GM13976 (cell line): ENCODE measurements around the gene ATP9A.
A peak's percentile ranks its signal among the peaks of the same experiment; 100 is the strongest.

ENCODE experiments used
- DNase-seq: peaks from one replicate; pipeline ENCODE4 v3.0.0; 2012; ENCODE audit warnings: low spot score
- CTCF ChIP-seq: IDR thresholded peaks from 2 replicates; pipeline ENCODE4 v1.5.1; 2012; ENCODE audit warnings: borderline replicate concordance, mild to moderate bottlenecking; ENCODE audit not compliant: insufficient read depth; ENCODE audit errors: extremely low read depth, missing control alignments, control extremely low read depth
- in situ Hi-C: fragments of 300-500 bp; cut with MboI; formaldehyde crosslinking; loops from one replicate; pipeline ENCODE4 v1.12.0; 2022; ENCODE audit warnings: low sequenced_read_pairs, mixed read lengths, inconsistent platforms; ENCODE audit not compliant: unreplicated experiment

ATP9A gene

DNA sequence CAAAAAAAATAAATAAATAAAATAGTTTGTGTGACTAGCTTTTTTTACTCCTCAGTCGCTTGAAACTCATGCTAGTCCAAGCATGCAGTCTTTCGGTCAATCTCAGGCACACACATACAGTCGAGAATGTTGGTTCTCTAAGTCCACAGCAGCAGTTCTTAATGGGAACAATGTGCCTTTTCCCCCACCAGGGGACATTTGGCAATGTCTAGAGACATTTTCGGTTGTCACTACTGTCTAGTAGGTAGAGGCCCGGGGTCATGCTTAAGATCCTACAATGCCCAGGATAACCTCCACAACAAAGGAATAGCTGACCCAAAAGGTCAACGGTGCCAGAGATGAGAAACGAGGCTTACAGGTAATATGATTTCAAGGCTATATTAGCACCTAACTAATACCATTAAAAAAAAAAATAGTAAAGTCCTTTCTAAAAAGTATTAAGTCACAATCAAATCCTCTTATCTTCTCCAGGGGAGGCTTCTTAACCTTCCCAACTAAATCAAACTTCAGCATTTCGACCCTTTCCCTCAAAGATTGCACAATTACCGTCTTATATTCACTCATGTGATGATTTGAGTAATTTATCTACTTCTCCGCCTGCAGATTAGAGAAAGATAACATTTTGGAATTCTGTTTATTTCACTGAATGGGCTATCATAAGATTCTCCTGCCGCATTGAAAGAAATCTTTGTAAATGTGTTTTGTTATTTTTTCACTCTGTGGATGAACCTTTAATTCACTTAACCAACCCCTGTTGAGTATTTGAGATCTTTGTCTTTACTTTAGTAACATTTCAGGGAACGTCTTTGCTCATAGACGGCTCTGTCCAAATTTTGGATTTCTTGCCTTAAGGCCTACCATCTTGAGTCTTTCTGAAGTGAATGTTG is 42.2 kb upstream of the ATP9A start:
- DNase-seq: no peak
- in situ Hi-C loops: no loop called here
- TF ChIP-seq CTCF: no peak

GRCh38 chr20:51807720-51808250 is 39.6 kb upstream of the ATP9A start:
- TF ChIP-seq CTCF: no peak
- no peak for DNase-seq
- in situ Hi-C loops: no loop called here

DNA sequence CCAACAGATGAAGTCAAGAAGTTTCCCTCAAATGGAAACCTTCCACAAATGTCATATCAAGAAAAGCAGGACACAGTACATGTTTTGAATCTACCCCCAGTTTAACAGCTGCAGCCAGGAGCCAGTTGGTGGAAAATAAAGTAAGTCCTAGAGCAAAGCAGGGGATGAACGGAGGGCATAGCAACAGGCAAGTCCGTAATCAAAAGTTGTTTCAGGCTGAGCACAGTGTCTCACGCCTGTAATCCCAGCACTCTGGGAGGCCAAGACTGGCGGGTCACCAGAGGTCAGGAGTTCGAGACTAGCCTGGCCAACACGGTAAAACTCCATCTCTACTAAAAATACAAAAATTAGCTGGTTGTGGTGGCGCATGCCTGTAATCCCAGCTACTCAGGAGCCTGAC is 36.6 kb upstream of the ATP9A start:
- TF ChIP-seq CTCF: no peak
- in situ Hi-C loops: no loop called here
- no peak for DNase-seq

DNA sequence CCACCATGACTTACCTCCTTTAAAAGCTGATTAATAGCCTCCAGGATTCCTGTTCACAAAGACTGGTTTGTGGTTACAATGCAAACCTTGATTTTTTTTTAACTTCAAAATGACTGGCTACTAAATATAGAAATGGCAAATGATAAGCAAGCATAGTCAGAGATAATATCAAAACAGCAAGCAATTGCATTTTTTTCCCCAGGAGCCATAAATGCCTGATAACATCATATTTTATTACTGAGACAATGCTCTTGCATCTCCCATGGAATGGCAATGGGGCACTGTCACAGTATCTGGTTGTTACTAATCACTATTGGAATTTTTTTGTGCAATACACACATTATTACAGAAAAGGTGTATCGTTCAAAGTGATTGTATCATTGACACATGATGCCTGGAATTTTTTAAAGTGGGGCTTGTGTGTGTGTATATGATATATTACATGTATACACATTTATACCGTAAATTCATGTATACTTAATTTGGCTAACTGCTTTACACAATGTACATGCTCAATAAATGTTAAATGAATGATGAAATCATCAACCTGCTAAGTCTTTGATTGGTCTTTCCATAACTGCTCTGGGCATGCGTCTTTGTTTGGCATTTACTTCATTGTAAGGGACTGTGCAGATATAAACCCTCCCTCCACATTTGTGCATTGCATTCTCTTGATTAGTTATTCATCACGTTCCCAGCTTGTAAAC is 35.1 kb upstream of the ATP9A start:
- in situ Hi-C loops: no loop called here
- DNase-seq: no peak
- no peak for TF ChIP-seq CTCF

- TF ChIP-seq CTCF: no peak
- no peak for DNase-seq
- in situ Hi-C loops: no loop called here
Measured at GRCh38 chr20:51802170-51802751, 34.1 kb upstream of the ATP9A start, which contains the start of gene SALL4. Gene SALL4, minus strand, starts transcription at chr20:51802521. Its CDS starts 113 bp downstream, at chr20:51802408.

DNA sequence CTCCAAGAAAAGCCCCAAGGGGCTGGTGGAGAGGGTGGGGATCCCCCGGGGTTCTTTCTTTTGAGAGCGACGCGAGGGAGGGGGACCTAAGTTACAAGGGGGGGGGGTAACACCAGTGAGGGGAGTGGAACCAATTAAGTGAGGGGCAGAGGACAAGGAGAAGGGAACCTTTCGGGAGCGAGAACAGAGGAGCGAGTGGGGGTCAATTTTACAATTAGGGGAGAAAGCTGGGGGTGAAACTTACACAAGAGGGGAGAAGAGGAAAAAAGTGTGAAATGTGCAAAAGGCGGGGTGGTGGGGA is 33.6 kb upstream of the ATP9A start:
- in situ Hi-C loops: no loop called here

More for the DNA sequence above, 33.6 kb upstream of the ATP9A start:
- peak; percentile 29 for DNase-seq
- no peak for TF ChIP-seq CTCF
